GM21529 (cell line): ENCODE data around the gene TCTN1.
"Not testable (repeated sequence)": the region's sequence is repeated elsewhere in the genome, so short reads cannot be mapped to it uniquely, and the experiment has no call there.

Source experiments
- ATAC-seq: cut with Tn5 transposase; IDR thresholded peaks from one replicate; pipeline ENCODE4 v1.9.1; 2021; ENCODE audit not compliant: unreplicated experiment

Gene TCTN1

DNA sequence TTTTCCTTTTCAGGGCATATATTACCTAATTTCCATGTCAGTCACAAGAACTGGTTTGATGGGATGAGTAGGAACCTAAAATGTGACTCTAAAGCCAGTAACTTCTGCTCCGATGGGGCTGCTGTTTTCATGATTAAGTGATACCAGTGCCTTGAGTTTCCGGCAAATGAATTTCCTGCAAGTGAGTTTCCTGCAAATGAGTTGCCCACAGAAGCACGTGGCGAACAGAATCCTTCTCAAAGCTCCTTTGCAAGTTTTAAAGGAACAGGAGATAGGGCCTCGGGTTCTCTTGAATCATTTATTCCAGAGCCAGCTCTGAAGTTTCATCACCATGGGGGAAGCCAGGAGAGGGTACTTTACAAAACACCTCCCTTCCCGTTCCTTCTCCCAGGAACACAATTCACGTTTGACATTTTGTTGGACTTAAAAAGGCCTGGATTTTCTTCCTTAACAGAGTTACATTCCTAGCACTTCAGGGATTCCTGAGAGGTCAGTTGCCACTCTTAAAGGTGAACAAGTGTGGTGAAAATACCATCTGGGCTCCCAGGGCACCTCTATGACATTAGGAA is 28.6 kb upstream of the TCTN1 start:
- no peak for ATAC-seq

DNA sequence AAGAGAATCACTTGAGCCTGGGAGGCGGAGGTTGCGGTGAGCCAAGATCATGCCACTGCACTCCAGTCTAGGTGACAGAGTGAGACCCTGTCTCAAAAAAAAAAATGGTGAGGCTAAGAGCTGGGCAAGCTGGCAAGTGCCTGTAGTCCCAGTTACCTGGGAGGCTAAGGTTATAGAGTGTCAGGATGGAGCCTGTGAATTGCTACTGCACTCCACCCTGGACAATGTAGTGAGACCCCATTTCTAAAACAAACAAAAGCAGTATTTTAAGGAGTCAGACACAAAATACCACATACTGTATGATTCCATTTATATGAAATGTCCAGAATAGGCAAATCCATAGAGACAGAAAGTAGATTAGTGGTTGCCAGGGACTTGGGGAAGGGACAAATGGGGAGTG is 26.8 kb upstream of the TCTN1 start:
- not testable (repeated sequence) for ATAC-seq

DNA sequence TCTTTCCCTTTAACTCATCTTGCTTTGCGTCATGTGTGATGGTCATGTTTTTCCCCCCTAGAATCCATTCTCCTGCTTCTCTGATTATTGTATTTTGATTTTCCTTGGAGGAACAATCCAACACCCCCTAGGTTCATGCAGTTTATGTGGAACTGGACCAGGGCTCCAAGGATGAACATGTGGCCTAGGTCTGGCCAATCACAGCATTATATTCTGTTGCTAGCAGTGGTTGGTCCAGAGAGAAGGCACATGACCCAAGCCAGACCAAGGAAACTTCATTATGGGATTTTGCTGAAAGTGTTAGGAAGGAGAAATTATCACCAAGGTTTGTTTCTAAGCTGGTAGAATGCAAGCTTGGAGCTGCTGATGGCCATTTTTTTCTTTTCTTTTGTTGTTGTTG is 23.9 kb upstream of the TCTN1 start:
- no peak for ATAC-seq

DNA sequence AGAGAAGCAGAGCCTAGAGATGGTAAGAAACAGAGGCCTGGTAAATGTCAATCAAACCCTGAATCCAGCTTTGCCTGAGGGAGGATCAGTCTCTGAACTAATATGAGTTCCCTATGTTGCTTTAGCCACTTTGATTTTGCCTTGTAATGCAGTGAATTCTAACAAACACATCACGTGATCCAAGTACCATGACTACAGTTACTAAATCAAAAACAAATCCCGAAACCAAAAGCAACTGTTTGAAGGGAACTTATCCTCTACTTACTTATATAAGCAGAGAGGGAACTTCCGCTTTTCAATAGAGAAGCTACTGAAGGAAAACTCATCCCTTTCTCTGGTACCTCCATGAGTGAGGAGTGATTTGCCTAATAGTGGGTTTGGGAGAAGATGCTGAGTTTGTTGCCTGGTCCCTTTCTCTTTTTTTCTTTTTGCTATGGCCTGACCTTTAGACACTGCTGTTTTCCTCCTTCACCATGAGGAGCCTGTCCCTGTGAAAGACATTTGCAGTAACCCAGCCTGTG is 23.1 kb upstream of the TCTN1 start:
- peak; percentile 83 for ATAC-seq

DNA sequence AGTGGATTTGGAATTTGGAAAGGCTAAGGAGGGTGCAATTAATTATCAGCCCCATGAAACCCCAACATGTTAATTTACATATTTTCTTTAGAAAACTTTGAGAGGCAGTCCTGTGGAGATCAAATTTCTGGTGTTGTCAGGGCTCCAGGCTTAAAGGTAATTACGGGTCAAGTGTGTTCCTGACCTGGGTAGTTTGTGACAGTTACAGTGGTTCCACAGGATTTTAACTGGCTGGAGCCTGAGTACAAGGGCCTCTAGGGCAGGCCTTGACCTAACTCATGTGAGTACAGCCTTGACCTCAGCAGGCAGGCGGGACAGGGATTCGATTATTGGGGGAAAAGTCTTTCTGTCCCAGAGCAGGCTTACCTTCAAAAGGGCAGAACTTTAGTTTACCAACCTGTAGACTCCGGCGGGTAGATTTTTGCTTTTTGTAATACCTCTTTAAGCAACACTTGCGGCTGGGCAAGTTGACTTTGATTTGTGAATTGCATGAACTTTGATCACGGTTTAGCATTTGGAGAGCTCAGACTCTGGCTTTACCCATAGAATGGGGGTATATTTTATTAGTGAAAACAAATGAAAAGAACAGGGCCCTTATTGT is 22.4 kb upstream of the TCTN1 start:
- ATAC-seq: no peak

DNA sequence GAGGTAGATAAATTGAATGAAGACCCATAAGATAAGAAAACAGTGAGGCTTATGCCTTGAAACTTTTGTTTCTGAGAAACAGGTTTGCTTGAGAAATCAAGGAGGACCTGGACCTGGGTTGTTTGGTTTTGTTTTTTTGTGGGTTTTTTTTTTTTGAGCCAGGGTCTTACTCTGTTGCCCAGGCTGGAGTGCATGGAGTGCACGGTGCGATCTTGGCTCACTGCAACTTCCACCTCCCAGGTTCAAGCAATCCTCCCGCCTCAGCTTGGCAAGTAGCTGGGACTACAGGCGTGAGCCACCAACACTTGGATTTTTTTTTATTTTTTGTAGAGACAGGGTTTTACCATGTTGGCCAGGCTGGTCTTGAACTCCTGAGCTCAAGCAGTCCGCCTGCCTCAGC is 21.9 kb upstream of the TCTN1 start:
- ATAC-seq: no peak

DNA sequence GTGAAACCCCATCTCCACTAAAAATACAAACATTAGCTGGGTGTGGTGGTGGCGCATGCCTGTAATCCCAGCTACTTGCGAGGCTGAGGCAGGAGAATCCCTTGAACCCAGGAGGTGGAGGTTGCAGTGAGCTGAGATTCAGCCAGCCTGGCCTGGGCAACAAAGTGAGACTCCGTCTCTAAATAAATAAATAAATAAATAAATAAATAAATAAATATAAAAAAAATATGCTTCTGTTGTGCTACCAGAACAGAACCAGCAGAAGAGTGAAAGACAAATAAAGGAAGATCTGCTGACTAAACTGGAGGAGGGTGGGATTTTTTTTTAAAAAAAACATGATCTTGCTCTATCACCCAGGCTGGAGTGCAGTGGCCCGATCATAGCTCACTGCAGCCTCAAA is 21.0 kb upstream of the TCTN1 start:
- not testable (repeated sequence) for ATAC-seq

DNA sequence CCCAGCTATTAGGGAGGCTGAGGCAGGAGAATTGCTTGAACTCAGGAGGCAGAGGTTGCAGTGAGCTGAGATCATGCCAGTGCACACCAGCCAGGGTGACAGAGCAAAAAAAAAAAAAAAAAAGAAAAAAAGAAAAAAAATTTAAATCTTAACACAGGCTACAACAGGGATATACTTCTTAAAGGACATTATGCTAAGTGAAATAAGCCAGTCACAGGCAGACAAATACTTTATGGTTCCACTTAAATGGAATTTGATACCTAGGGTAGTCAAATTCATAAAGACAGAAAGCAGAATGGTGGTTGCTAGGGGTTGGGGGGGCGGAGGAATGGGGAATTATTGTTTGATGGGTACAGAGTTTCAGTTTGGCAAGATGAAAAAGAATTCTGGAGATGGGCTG is 16.0 kb upstream of the TCTN1 start:
- ATAC-seq: no peak

DNA sequence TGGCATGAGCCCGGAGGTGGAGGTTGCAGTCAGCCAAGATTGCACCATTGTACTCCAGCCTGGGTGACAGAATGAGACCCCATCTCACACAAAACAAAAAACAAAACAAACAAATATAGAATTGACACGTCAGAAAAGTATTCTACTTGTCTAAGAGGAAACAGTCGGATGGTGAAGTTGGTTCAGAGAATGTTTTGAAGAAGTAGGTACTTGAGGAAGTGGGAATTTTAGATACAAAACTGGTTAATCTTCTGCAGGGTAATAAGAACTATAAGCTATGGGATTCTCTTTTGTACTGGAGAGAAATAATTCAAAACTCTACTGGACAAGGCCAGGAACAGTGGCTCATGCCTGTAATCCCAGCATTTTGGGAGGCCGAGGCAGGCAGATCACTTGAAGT is 14.6 kb upstream of the TCTN1 start:
- ATAC-seq: no peak

DNA sequence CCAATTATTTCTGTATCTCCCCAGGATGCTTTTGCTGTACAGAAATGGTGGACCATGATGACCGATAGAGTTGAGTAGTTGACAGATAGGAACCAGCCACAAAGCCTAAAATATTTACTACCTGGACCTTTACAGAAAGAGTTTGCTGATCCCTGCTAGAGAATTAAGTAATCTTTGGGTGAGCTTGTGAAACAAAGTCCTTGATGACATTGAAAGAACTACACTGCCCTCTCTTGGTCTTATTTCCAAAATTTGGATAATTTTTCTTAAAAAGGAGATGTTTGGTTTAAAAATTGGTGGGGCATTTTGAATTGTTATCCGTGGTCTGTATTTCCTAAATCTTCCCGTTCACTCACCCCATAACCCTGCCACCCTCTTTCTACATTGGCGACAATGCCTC is 13.7 kb upstream of the TCTN1 start:
- no peak for ATAC-seq

DNA sequence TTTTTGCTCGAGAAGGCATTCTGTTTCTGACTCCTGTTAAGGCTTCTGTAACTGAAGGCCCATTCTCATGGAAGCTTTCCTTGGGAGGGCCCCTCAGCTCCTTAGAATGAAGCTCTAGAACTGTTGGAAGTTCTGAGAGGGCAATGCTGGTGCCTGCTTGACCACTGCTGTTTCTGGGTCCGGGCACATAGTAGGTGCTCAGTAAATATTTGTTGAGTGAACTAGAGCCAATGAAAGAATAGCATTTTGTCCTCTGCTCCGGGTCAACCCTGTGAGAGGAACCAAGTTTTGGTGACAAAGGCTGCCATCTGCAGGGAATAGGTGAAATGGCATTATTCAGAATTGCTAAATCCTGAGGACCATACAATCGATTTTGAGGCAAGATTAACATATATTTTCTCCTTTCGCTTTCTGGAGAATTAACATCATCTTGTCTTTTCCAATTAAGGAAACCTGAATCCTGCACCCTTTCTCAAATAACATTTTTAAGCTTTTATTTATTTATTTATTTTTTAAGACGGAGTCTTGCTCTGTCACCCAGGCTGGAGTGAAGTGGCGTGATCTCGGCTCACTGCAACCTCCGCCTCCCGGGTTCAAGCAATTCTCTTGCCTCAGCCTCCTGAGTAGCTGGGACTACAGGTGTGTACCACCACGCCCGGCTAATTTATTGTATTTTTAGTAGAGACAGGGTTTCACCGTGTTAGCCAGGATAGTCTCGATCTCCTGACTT is 11.7 kb upstream of the TCTN1 start:
- not testable (repeated sequence) for ATAC-seq

DNA sequence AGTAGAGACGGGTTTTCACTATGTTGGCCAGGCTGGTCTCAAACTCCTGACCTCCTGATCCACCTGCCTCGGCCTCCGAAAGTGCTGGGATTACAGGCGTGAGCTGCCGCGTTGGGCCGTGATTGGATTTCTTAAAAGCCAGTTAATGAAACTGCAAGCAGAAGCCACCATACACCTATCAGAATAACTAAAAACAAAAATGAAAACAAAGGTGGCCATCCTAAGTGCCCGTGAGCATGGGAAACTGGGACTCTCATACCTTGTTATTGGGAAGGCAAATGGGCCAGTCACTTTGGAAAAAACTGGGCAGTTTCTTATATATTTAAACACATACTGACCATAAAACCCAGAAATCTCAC is 7.7 kb upstream of the TCTN1 start:
- ATAC-seq: no peak

DNA sequence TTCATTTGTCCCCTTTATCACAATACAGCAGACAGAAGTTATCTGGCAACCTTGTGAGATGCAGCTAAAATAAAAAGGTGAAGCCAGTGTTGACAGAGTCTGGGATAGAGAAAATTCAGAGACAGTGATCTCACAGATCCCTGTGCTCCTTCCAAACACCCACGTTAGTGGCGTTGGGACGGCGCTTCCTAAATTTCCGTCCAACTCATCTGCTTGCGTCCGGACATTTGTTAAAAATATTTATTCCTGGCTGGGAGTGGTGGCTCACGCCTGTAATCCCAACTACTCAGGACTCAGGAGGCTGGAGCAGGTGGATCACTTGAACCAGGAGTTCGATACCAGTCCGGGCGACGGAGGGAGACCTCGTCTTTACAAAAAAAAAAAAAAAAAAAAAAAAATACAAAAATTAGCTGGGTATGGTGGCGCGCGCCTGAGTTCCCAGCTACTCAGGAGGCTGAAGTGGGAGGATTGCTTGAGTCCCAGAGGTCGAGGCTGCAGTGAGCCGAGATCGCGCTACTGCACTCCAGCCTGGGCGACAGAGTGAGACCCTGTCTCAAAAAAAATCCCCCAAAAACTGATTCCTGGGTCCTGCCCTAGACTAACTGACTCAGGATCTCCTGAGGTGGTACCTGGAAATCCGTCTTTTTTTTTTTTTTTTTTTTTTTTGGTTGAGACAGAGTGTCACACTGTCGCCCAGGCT is 708 bp upstream of the TCTN1 start:
- no peak for ATAC-seq

DNA sequence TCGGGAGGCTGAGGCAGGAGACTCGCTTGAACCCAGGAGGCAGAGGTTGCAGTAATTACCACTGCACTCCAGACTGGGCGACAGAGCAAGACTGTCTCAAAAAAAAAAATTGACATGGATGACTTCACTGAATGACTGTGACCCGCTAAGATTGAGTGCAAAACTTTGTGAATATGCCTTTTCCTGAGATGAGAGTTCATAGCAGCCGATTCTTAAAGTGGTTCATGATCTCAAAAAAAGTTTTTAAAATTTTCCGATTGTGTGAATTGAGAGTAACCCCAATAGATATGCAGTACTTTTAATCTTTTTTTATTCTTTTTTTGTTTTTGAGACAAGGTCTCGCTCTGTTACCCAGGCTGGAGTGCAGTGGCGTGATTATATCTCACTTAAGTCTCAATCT is 1.2 kb downstream of the TCTN1 start:
- ATAC-seq: no peak

DNA sequence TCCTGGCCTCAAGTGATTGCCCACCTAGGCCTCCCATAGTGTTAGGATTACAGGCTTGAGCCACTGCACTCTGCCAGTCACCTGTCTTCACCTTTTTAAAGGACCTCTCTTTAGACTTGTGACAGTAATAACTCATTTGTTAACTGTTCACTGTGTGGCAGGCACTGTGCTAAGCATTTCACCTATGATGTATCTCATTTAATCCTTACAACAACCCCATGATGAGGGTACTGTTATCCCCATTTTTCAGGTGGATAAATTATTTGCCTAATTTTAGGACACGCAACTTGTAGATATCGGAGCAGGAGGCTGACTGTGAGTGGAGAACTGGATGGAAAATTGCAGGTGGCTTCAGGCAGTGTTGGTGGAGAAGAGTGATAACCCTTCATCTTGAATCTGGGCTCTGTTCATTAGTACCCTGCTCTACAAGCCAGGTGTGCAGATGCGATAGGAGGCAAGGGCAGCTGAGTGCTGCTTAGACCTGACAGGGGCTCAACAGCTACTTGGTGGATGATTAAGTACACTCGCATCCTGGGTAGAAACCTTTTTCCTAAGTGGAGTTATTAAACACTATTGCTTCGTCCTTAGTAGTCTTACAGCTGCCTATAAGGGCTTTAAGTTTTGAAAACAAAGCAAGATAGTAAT is 2.7 kb downstream of the TCTN1 start:
- no peak for ATAC-seq

DNA sequence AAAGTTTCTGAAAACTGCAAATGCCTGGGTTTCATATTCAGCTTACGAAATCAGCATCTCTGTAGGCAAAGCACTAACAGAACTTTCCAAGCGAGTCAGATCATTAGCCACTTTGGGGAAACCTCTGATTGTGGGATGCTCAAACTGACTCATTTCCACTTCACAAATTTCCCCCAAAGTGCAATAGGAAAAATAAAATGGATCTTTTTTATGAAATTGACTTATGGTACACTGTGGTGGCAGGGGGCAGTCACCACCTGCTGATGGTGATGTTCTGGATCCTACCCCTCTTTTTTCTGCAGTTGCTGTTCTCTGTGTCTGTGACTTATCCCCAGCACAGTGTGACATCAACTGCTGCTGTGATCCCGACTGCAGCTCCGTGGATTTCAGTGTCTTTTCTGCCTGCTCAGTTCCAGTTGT is 5.6 kb downstream of the TCTN1 start:
- peak; percentile 59 for ATAC-seq

DNA sequence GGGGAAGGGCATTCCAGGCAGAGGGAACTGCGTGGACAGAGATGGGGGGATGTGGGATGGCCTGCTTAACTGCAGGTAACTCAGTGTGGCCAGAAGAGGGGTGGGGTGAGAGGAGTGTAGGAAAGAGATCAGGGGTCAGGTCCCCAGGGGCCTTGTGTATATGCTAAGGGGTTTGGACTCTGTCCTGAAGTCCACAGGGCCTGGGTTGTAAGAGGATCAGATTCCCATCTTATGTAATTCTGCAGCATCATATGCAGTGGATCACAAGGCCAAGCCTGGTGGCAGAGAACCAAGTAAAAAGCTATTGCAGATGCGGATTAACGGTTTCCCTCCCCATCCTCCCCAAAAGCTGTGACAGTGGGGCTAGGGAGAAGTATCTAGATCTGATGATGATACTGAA is 8.7 kb downstream of the TCTN1 start:
- ATAC-seq: no peak

DNA sequence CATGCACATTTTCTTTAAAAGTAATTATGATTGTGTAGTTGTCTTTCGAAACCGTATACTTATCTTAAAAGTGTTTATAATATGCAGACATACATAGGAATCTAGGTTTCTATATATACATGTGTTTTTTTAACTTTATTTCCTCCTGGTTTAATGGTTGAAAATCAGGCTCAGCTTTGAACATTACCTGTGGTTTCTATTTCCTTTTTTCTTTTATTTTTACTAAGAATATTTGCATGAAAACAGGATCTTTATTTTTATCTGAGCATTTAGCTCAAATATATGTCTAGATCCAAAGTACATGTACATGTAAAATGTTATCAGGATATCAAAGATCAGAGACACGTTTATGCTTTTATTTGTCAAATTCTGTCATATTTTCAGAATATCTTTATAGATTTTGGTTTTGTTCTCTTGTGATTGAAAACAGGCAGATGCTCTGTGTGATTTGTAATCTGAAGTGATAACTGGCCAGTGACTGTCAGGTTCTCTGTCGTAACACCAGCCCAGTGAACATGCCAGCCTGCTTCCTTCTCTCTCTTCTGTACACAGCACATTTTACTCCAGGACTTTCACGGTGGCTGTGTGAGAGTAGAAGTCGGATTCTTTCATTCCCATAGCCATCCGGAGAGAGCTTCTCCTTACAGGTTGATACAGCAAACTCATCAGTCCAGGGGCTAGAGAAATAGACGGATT is 13.7 kb downstream of the TCTN1 start:
- ATAC-seq: no peak

DNA sequence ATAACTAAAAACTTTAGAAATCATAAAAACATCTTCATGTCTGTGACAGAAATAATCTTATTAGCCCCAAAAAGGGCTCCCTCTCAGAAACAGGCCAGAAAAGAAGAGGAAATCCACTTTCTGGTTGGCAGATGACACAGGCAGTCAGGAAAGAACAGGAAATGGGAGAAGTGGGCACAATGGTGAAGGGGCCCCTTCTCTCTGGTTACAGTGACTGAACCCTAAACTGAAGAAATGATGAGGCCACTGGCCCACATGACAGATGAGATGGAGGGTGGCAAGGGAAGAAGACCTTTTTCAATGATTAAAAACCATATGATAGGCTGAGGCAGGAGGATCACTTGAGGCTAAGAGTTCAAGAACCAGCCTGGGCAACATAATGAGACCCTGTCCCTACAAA is 21.1 kb downstream of the TCTN1 start:
- ATAC-seq: no peak

DNA sequence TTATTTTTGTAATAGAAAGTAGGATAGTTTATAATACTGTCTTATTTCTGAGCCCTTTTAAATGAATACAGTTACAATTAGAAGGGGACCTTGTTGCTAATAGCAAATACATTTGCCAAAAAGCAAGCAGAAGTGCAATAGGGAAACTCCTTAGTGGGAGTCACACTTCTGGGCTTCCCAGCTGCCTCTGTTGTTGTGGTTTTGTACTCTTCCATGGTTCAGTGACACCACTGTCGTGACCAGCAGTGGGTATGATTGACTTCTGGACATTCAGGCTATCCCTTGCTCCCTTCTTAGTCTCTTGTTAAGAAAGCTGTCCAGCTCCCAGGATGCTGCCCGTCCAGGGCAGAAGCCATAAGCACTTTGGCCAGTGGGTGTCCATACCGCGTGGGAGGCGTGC is 22.6 kb downstream of the TCTN1 start:
- no peak for ATAC-seq
